Measurements from ENCODE around the gene UGT1A6. TPM values are rescaled to one million over a fixed set of nuclear protein-coding genes. Genes with fewer than 3 reads are reported as not detected.
"Not testable (repeated sequence)": the region's sequence is repeated elsewhere in the genome, so short reads cannot be mapped to it uniquely, and the experiment has no call there.

Gene UGT1A6
- total and polyA plus RNA-seq, 2 of the 4 experiments (the other 2 are of a cell fraction): not detected

GRCh38 chr2:233745838-233746237 lies 53.1 kb downstream of the UGT1A6 start:
- H3K4ac ChIP-seq (ENCODE audit: low read depth, low read length); H3K9me3 ChIP-seq (ENCODE audit: control insufficient read depth, insufficient read depth, low read length); H2AK9ac ChIP-seq (replicated peaks; ENCODE audit: low read depth, low read length, poor library complexity); H4K91ac ChIP-seq (ENCODE audit: insufficient read depth, low read depth, low read length); CTCF ChIA-PET; intact Hi-C loops (cut with micrococcal nuclease); POLR2A ChIA-PET (ENCODE audit: unreplicated experiment); dilution Hi-C loops (cut with HindIII; ENCODE audit: low sequenced_read_pairs, unreplicated experiment); H2BK15ac ChIP-seq (ENCODE audit: low read depth, low read length); H3K18ac ChIP-seq (ENCODE audit: low read depth, low read length); in situ Hi-C loops (cut with MboI; ENCODE audit: low sequenced_read_pairs); BruUV-seq (replicated peaks); H3K14ac ChIP-seq (replicated peaks; ENCODE audit: low read depth, low read length); H2AK5ac ChIP-seq (ENCODE audit: low read depth, low read length); H3K4me3 ChIP-seq (ENCODE audit: insufficient read depth, low read depth, low read length); H3K27ac ChIP-seq (ENCODE audit: insufficient read depth, low read length); H3K9ac ChIP-seq (ENCODE audit: low read depth, low read length); H2BK120ac ChIP-seq (ENCODE audit: low read depth, low read length); ATAC-seq (ENCODE audit: low read depth); H3K4me2 ChIP-seq (ENCODE audit: low read depth, low read length); H3K36me3 ChIP-seq (ENCODE audit: control insufficient read depth, insufficient read depth, low read length); H3K23ac ChIP-seq (ENCODE audit: low read depth, low read length); H4K8ac ChIP-seq (ENCODE audit: low read depth in 2 of 2, low read length in 2 of 2); H2AFZ ChIP-seq (replicated peaks; ENCODE audit: low read length, poor library complexity); H3K79me1 ChIP-seq (ENCODE audit: low read depth in 1 of 2, low read length in 2 of 2); H3K9me1 ChIP-seq (ENCODE audit: insufficient read depth, low read length); H2BK20ac ChIP-seq (ENCODE audit: low read depth, low read length); H2BK5ac ChIP-seq (ENCODE audit: low read depth, low read length, poor library complexity, severe bottlenecking); H4K5ac ChIP-seq (ENCODE audit: low read depth, low read length); H4K20me1 ChIP-seq (ENCODE audit: insufficient read depth, low read length); H3K4me1 ChIP-seq (ENCODE audit: control insufficient read depth, insufficient read depth, low read length); H3K27me3 ChIP-seq (ENCODE audit: control insufficient read depth, insufficient read depth, low read length); DNase-seq; H3K56ac ChIP-seq (ENCODE audit: extremely low read depth, insufficient read depth, low read length): not testable (repeated sequence)
- no CpG with 5 or more reads among the region's 2 CpGs for WGBS, 2 experiments (ENCODE audit: extremely low coverage in 2 of 2, insufficient read length in 1 of 2)

All from IMR-90 (cell line).